ENCODE measurements around the gene PPP1R13B.
"Not testable (repeated sequence)": the region's sequence is repeated elsewhere in the genome, so short reads cannot be mapped to it uniquely, and the experiment has no call there.

PPP1R13B gene

GRCh38 chr14:103832046-103832445 lies 15.3 kb downstream of the PPP1R13B start:
- DNase-seq (ENCODE audit: low read depth in 3 of 3) = no peak

DNA sequence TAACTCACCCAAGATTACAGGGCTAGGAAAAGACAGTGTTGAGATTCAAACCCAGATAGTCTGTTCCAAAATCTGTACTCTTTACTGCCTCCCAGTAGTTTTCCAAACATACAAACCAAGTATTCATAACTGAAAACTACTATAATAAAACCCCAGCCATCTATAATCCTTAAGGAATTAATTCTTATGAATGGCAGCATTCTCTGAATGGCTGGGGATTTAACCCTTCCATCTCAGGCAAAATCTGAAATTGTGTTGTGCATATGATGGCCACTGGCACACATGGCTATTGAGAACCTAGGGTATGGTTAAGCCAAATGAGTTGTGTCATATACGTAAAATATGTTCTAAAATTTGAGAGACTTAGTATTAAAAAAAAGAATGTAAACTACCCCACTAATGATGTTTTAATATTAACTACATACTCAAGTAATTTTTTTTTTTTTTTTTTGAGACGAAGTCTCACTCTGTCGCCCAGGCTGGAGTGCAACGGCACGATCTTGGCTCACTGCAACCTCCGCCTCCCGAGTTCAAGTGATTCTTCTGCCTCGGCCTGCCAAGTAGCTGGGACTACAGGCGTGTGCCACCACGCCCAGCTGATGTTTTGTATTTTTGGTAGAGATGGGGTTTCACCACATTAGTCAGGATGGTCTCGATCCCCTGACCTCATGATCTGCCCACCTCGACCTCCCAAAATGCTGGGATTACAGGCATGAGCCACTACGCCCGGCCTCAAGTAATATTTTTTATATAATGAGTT lies 16.7 kb downstream of the PPP1R13B start:
- no peak for DNase-seq (ENCODE audit: low read depth in 3 of 3)

GRCh38 chr14:103828315-103828967 lies 18.9 kb downstream of the PPP1R13B start:
- no peak for DNase-seq (ENCODE audit: low read depth in 3 of 3)

DNA sequence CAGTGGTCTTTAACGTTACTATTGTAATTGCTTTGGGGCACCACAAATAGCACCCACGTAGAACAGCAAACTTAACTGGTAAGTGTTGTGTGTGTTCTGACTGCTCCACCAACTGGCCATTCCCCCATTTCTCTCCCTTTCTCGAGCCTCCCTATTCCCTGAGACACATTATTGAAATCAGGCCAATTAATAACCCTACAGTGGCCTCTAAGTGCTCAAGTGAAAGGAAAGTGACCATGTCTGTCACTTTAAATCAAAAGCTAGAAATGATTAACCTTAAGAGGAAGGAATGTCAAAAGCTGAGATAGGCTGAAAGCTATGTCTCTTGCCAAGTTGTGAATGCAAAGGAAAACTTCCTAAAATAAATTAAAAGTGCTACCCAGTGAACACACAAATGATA lies 22.3 kb downstream of the PPP1R13B start:
- DNase-seq (ENCODE audit: low read depth in 3 of 3) = no peak

- DNase-seq (ENCODE audit: low read depth in 3 of 3) = no peak
Measured at GRCh38 chr14:103820908-103821307, 26.5 kb downstream of the PPP1R13B start.

DNA sequence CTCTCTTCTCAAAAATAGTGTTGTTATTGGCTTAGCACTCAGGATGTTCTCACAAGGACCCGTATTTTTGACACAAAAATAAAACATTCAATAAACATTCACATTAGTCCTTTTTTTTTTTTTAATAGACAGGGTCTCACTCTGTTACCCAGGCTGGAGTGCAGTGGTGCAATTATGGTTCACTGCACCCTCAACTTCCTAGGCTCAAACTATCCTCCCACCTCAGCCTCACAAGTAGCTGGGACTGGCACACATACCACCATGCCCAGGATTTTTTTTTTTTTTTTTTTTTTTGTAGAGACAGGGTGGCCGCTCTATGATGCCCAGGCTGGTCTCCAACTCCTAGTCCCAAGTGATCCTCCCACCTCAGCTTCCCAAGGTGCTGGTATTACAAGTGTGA lies 27.0 kb downstream of the PPP1R13B start:
- no peak for DNase-seq (ENCODE audit: low read depth in 3 of 3)

DNA sequence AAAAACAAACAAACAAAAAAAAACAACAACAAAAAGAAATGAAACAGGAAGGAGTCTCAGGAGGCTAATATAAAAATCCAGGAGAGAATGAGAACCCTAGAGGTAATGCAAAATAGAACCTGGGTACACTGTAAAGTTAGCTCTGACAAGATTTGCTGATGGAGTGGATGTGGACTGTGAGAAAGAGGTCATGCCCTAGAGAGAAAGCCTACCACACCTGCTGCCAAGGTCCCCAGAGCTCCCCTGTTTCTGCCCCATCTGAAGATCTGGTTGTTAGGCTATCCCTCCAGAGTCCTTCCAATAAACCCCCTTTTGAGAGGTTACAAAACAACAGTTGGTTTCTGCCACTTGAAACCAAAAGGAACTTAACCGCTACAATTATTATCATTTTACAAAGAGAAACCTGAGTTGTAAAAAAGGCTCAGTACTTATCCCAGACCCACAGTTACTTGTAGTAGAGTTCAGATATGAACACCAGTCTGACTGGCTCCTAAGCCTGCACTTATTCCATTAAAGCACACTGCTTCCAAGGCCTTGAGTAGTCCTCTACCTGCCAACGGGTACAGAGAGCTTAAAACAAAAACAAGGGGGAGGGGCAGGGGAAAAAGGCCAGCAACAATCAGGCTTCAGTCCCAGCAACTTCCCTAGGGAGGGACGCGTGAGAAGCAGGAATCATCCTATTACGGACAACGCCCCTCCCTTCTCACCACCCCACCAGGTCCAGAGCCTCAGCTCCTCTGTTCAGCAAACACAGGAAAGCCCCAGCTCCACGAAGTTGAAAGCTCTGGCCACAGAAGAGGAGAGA lies 27.7 kb downstream of the PPP1R13B start:
- no peak for DNase-seq (ENCODE audit: low read depth in 3 of 3)

GRCh38 chr14:103818870-103819269 lies 28.5 kb downstream of the PPP1R13B start:
- DNase-seq (ENCODE audit: low read depth in 3 of 3) = no peak

GRCh38 chr14:103818422-103818821 lies 29.0 kb downstream of the PPP1R13B start:
- no peak for DNase-seq (ENCODE audit: low read depth in 3 of 3)

DNA sequence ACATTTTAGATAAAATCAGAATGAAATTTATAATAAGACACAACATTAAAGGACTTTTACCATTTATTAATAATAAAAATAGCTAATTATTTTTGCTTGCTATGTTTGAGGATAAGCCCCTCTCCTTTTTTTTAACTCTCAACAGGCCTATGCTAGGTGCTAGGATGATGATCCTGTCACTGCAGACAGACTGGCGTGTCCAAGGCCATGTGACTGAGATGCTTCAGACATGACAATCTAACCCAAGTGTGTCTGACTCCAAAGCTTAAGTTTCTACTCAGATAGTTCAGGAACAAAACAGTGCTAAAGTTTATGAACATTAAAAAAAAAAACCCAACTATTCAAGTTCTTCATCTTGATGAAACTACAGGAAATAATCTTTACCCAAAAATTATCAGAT lies 29.8 kb downstream of the PPP1R13B start:
- DNase-seq (ENCODE audit: low read depth in 3 of 3) = no peak

DNA sequence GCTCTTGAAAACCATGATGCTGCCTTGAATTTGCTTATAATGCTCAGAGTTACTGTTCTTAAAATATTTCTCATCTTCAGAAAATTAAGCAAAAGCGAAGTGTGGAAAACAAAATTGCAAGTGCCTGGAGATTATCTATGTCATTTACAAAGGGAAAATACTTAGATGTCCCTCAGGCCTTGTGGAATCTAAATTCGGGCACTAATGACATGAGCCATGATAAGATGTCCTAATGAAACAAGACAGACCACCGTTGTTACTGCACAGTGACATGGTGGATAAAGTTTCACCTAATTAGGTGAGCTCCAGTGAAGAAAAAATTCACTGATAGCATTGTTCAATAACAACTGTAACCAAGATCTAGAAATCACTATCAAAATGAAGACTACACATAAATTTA lies 30.4 kb downstream of the PPP1R13B start:
- DNase-seq (ENCODE audit: low read depth in 3 of 3) = no peak

- DNase-seq (ENCODE audit: low read depth in 3 of 3) = no peak
Measured at GRCh38 chr14:103815253-103815652, 32.1 kb downstream of the PPP1R13B start.

- DNase-seq (ENCODE audit: low read depth in 3 of 3) = no peak
Measured at GRCh38 chr14:103811189-103811588, 36.2 kb downstream of the PPP1R13B start.

GRCh38 chr14:103808403-103809001 lies 38.9 kb downstream of the PPP1R13B start:
- peak; percentile 19 to 72 (median 37) for DNase-seq (ENCODE audit: low read depth in 3 of 3)

GRCh38 chr14:103806805-103807204 lies 40.6 kb downstream of the PPP1R13B start:
- DNase-seq (ENCODE audit: low read depth in 3 of 3) = no peak

DNA sequence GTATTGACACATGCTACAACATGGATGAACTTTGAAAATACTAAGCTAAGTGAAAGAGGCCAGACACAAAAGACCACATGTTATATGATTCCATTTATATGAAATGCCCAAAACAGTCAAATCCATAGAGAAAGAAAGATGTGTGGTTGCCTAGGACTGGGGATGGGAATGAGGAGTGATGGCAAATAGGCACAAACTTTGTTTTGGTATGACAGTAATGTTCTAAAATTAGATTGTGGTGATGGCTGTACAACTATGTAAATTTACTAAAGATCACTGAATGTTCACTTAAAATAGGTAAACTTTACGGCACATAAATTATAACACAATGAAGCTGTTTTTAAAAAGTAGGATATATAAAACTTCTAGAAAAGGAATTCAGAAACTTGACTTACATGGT lies 41.7 kb downstream of the PPP1R13B start:
- DNase-seq (ENCODE audit: low read depth in 3 of 3) = no peak

DNA sequence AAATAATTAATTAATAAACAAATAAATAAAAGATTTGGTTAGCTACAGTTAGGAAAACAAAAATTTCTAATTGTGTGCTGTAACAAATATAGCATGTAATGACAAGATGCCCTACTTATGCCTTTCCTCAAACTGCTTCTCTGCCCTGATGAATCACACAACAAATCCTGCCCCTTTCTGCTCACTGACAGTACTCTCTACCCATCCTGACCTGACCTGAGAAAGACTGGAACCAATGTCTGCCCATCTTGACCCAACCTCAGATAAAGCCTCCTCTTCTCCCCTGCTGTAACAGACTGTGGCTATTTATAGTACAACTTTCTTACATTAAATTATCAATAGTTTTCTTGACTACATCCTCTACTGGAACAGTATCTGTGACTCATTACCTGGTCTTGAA lies 43.7 kb downstream of the PPP1R13B start:
- DNase-seq (ENCODE audit: low read depth in 3 of 3) = no peak

GRCh38 chr14:103802356-103802755 lies 45.0 kb downstream of the PPP1R13B start:
- DNase-seq (ENCODE audit: low read depth in 3 of 3) = no peak

DNA sequence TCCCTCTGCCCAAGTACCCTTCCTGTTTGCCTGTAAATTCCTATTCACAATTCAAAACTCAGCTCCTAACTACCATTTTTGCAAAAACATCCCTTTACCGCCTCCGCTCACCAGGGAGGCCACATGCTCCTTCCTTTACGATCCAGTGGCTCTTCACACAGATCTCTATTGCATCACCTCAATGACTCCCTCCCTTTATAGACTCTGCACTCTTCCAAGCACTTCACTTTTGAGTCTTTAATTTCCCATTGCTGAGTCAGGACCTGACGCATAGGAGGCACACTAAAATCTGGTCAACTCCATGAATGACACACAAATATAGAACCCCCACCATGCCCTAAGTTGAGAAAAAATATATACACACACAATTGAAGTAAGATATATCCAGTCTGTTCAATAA lies 45.9 kb downstream of the PPP1R13B start:
- no peak for DNase-seq (ENCODE audit: low read depth in 3 of 3)

- not testable (repeated sequence) for DNase-seq (ENCODE audit: low read depth in 3 of 3)
Measured at GRCh38 chr14:103793192-103793591, 54.2 kb downstream of the PPP1R13B start.

GRCh38 chr14:103788086-103788485 lies 59.3 kb downstream of the PPP1R13B start:
- DNase-seq (ENCODE audit: low read depth in 3 of 3) = no peak

- no peak for DNase-seq (ENCODE audit: low read depth in 3 of 3)
Measured at GRCh38 chr14:103782376-103782775, 65.0 kb downstream of the PPP1R13B start.
